GM12865 (cell line): ENCODE measurements around the gene RBM20.
A peak's percentile ranks its signal among the peaks of the same experiment; 100 is the strongest.

Experiments
- DNase-seq: peaks from one replicate; pipeline ENCODE4 v3.0.0; 2010; ENCODE audit warnings: low read depth
- H3K4me3 ChIP-seq: 2 replicates; pipeline ENCODE4 v1.5.1; 2011; ENCODE audit warnings: mild to moderate bottlenecking, low read depth, low read length, control low read depth
- CTCF ChIP-seq: IDR thresholded peaks from 2 replicates; pipeline ENCODE4 v1.5.1; 2011; ENCODE audit warnings: low read length, control low read depth, low read depth, inconsistent platforms; ENCODE audit not compliant: insufficient read depth; ENCODE audit errors: missing control alignments

RBM20 gene

GRCh38 chr10:110667620-110668343 lies 23.6 kb downstream of the RBM20 start:
- no peak for DNase-seq
- TF ChIP-seq CTCF: no peak
- H3K4me3 ChIP-seq: no peak overlapping the region

GRCh38 chr10:110668443-110668842 lies 24.3 kb downstream of the RBM20 start:
- TF ChIP-seq CTCF: no peak
- DNase-seq: no peak
- H3K4me3 ChIP-seq: no peak overlapping the region

GRCh38 chr10:110670335-110670734 lies 26.2 kb downstream of the RBM20 start:
- peak; percentile 18 for DNase-seq
- no peak for TF ChIP-seq CTCF
- no peak overlapping the region for H3K4me3 ChIP-seq

GRCh38 chr10:110671788-110672579 lies 27.8 kb downstream of the RBM20 start:
- peak; percentile 87 for DNase-seq
- H3K4me3 ChIP-seq: peak overlapping the region; percentile 74
- TF ChIP-seq CTCF: peak; percentile 98

- no peak for DNase-seq
- TF ChIP-seq CTCF: no peak
- peak overlapping the region; percentile 74 for H3K4me3 ChIP-seq
Measured at GRCh38 chr10:110672580-110672919, 28.4 kb downstream of the RBM20 start.

- no peak for DNase-seq
- TF ChIP-seq CTCF: no peak
Measured at GRCh38 chr10:110676016-110676415, 31.9 kb downstream of the RBM20 start.

More at GRCh38 chr10:110676016-110676415, 31.9 kb downstream of the RBM20 start:
- H3K4me3 ChIP-seq: no peak overlapping the region
